NCI-H187 (cell line): Measurements from ENCODE around the gene RPTOR.
A peak's percentile ranks its signal among the peaks of the same experiment; 100 is the strongest.

ENCODE experiments used
- DNase-seq, 2 experiments: peaks; one replicate each; lab custom pipeline; 2025; lab: John Stamatoyannopoulos, UW

Gene RPTOR

DNA sequence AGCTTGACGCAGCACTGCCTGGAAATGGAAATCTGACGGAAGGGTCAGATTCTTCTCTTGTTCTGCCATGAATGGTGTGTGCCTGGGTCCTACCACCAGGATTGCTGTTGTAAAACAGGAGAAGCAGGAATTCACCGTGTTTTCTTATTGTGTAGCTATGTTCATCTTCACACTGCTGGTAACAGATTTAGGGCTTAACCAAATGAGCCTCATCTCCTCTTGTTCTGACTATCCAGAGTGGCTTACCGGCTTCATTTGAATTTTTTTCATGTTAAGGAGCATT is 349.7 kb downstream of the RPTOR start:
- DNase-seq = no peak

- DNase-seq = no peak
Observed at GRCh38 chr17:80894726-80895125, 350.1 kb downstream of the RPTOR start.

DNA sequence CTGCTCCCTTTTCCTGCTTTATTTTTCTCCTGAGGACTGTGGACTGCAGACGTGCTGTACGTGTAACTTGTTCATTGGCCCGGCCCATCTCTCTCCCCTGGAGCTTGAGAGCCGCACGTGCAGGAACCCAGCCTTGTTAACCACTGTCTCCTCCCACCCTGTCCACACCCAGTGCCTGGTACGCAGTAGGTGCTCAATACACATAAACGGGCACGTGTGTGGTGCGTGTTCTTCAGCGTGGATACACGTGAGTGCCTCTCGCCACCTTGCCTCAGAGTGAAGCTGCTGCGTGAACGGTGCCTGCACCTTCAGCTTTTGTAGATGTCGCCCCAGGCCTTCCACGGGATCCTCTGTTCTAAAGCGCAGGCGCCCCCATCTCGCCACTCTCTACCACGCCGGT is 350.7 kb downstream of the RPTOR start:
- DNase-seq = no peak

GRCh38 chr17:80898716-80899115 is 354.1 kb downstream of the RPTOR start:
- DNase-seq = no peak

DNA sequence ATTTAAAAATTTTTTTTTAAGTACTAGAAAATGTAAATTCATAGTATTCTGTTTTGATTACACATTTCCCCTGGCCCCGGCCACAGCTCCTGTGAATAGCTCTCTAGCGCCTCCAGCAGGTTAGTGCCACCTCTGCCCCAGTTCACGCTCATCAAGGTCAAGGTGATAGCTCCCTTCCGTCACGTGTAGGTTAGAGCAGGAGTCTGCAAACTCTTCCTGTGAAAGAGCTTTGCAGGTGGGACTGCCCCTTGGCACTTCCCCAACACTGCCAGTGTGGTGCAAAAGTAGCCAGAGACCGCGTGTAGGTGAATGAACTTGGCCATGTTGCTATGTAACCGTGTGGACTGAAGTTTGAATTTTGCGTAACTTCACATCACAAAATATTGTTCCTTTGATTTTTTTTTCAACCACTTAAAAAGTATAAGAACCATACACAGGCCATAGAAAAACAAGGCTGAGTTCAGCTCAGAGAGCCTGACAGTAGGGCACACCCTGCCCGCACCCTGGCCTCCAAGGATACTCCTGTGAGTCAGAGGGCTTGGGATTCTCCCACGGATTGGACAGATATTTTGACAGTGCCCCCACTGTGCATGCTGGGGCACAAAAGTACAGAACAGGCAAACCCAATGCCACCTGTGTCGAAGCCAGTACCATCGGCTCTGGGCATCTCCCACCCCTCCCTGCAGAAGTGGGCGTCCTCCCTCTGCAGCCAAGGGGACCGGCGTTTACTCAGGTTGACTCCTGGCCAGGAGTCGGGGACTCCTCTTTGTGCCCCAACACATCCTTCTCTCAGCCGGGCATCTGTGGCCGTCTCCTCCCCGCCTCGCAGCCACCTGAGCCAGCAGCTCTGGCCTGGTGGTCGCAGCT is 355.0 kb downstream of the RPTOR start:
- DNase-seq = peak in 1 of 2 experiments; percentile 24

GRCh38 chr17:80901319-80901718 is 356.7 kb downstream of the RPTOR start:
- no peak for DNase-seq

- DNase-seq = no peak
Observed at GRCh38 chr17:80902197-80902962, 357.7 kb downstream of the RPTOR start.

GRCh38 chr17:80902963-80903611 is 358.4 kb downstream of the RPTOR start:
- no peak for DNase-seq

DNA sequence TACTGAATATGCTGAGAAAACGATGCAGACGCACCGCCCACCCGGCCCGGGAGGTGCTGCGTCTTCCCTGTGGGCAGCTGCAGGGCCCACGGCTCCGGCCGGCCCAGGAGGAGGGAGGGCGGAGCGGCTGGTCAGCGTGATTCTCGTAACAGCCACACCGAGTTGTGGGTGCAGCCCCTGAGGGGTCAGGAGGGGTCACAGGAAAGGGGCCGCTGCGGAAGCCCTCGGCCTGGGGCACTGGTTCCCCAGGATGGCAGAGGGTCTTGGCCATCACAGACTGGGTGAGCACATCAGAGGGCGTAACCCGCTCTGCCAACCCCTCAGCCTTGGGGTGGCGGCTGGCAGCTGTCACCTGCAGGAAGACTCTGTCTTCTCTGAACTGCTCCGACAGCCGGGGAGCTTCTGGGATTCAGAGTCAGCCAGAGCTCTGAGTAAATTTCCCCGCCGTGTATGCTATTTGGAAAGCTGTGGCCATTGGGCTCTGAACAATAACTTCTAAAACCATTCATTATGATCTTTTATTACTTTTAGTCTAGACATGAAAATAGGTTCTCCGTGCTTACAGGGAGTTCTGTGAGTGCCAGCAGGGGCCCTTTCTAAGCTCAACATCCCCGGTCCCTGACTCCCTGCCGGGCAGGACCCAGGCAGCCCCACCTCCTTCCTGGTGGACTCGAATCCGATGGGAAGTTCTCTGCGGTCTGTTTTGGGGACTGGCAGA is 359.6 kb downstream of the RPTOR start:
- no peak for DNase-seq

- no peak for DNase-seq
Observed at GRCh38 chr17:80905586-80906230, 361.1 kb downstream of the RPTOR start.

DNA sequence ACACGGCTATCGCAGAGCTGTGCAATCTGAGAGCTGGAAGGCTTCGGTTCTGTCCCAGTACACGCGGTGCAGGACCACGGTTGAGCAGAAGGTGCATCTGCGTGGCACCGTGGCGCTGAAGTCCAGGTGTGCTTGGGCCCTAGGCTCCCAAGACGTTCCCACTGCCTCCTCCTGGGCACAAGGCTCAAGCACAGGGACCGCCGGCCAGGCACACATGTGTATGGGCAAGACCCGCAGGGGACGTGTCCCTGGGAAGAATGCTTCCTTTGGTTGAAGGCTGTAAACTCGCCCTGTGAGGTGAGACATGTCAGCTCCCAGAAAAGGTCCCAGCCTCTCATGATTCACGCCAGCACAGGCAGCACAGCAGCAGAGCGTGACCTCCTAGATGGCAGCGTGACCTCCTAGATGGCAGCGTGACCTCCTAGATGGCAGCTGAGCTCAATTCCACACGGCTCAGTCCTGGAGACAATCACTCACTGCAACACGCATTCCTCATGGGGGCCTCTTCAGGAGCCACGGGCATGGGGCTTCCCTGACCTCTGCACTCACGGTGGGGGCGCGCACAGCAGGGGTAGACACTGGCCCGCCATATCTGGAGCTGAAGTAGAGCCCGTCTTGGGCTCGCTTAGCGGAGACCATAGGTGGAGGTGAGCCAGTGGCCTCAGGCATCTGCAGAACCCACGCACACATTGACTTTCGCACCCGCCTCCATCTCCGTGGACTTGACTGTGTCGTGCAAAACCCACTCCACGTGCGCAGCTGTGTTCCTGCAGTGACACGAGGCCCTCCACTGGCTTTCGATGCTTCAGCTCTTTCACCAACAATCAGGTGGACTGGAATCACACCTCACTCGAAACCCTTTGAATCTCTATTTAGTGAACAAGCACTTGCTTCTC is 362.0 kb downstream of the RPTOR start:
- no peak for DNase-seq

DNA sequence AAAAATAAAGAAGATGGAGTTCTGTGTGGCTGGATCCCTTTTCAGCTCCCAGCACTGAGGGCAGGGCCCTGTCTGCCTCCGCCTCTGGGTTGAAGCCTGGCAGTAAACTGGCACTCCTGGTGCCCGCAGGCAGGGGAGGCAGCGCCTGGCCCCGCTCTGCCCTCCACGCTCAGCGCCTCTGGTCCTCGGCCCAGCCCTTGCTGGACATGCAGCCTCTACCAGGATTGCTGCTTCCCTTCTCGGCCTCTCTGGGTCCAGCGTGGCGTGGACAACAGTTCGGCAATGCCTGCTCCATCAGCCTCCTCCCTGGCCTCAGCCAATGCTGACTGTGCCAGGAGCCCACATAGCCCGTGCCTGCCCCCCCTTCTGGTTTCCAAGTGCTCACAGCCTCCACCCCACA is 362.6 kb downstream of the RPTOR start:
- no peak for DNase-seq

- no peak for DNase-seq
Observed at GRCh38 chr17:80908211-80908610, 363.6 kb downstream of the RPTOR start.

DNA sequence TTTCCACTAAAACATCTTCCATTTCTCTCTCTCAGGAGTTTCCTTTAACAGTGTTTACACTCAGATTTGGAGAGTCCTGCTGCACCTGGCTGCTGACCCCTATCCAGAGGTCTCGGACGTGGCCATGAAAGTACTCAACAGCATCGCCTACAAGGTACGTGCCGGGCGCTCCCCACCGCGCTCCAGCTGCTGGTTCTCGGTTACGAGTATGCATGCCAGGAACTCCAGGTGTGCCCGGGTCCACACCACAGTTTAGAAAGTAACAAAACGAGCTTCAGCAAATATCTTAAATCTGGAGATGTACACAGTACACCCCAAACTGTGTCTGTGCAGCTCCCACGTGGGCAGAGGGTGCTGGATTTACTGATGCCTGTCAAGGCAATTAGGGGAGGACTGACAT is 364.1 kb downstream of the RPTOR start:
- no peak for DNase-seq

DNA sequence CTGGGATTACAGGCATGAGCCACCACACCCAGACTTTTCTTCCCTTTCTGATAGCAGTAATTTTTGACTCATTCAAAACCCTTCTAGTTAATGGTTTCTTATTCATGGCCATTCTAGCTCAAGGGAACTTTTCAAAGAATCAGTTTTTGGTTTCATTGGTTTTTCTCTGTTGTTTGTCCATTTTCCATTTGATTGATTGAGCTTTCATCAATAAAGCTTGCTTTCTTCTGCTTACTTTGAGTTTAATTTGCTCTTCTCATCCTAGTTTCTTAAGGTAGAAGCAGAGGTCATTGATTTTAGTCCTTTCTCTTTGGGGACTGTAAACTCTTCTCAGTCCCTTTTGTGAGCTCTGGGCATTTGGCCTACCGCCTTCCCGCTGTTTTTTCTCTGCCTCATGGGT is 365.0 kb downstream of the RPTOR start:
- DNase-seq = no peak

DNA sequence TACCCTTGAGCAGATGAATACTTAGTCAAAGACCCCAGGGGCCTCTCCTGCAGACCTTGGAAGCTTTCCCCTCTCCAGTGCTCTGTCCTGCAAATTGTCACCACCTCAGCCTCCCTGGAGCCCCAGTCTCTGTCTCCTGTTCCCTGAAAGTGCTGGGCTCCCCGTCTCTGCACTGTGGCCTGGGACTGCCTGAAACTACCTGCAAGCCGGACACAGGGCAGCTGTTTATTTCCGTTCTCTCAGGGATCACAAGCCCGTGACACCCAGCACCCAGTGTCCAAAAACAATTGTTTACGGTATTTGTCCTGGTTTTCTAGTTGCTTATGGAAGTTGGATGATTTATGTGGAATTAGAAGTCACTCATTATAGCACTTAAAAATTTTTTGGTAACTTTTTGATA is 365.4 kb downstream of the RPTOR start:
- DNase-seq = no peak

DNA sequence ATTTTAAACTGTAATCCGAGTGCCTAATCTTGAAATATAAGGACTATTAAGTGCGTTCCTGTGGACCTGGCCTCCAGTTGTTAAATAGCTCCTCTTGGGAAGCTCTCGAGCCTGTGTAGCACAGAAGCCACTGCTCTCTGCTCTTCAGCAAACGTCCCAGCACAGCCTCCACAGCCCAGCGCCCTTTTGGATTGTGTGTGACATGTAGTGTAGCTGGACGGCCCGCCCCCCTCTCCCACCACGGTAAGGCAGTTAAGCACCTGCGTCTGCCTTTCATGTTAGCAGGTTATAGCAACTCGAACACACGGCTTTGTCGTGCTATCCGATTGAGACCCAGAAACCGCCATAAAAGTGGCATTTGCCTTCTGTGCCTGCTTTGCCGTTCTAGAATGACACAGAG is 367.8 kb downstream of the RPTOR start:
- no peak for DNase-seq

- no peak for DNase-seq
Observed at GRCh38 chr17:80913928-80914821, 369.5 kb downstream of the RPTOR start.

- no peak for DNase-seq
Observed at GRCh38 chr17:80916246-80916645, 371.6 kb downstream of the RPTOR start.
